ENCODE data around the gene ICAM5.
A peak's percentile ranks its signal among the peaks of the same experiment; 100 is the strongest.
"Not testable (repeated sequence)": the region's sequence is repeated elsewhere in the genome, so short reads cannot be mapped to it uniquely, and the experiment has no call there.

ICAM5 gene

GRCh38 chr19:10270616-10271394 lies 18.9 kb upstream of the ICAM5 start, which contains the start of gene ICAM1:
TSS of gene ICAM1 (plus strand) at chr19:10271120. CDS start at chr19:10271160, 40 bp downstream.
- DNase-seq: peak; percentile 84

- no peak for DNase-seq
These were observed 18.1 kb upstream of the ICAM5 start for GRCh38 chr19:10271543-10272086.

- DNase-seq: no peak
These were observed 15.2 kb upstream of the ICAM5 start for GRCh38 chr19:10274589-10274988.

GRCh38 chr19:10277795-10278589 lies 11.8 kb upstream of the ICAM5 start:
- no peak for DNase-seq

- no peak for DNase-seq
These were observed 10.8 kb upstream of the ICAM5 start for GRCh38 chr19:10278935-10279334.

GRCh38 chr19:10279737-10280442 lies 9.9 kb upstream of the ICAM5 start:
- DNase-seq: peak in 1 of 2 experiments; percentile 23

- not testable (repeated sequence) for DNase-seq
These were observed 7.7 kb upstream of the ICAM5 start for GRCh38 chr19:10282043-10282442.

GRCh38 chr19:10283301-10284064 lies 6.3 kb upstream of the ICAM5 start:
- no peak for DNase-seq

GRCh38 chr19:10284065-10284959 lies 5.4 kb upstream of the ICAM5 start:
- no peak for DNase-seq

- DNase-seq: no peak
These were observed 4.8 kb upstream of the ICAM5 start for GRCh38 chr19:10284960-10285278.

GRCh38 chr19:10285393-10285792 lies 4.4 kb upstream of the ICAM5 start:
- DNase-seq: no peak

GRCh38 chr19:10286803-10287737 lies 2.7 kb upstream of the ICAM5 start, which contains the start of gene ICAM4:
TSS of gene ICAM4 (plus strand) at chr19:10286955. CDS start at chr19:10287013, 58 bp downstream.
- DNase-seq: peak; percentile 71 to 73

- DNase-seq: peak; percentile 25 to 26
These were observed 1.0 kb upstream of the ICAM5 start for GRCh38 chr19:10288662-10289166.

GRCh38 chr19:10289167-10289835 lies 451 bp upstream of the ICAM5 start:
- DNase-seq: peak in 1 of 2 experiments; percentile 13

- no peak for DNase-seq
These were observed 664 bp downstream of the ICAM5 start for GRCh38 chr19:10290357-10290875.

GRCh38 chr19:10290876-10291553 lies 1.3 kb downstream of the ICAM5 start:
- no peak for DNase-seq

GRCh38 chr19:10291554-10292205 lies 1.9 kb downstream of the ICAM5 start:
- DNase-seq: no peak
